Measurements from ENCODE around the gene POLR1A.

The POLR1A gene

DNA sequence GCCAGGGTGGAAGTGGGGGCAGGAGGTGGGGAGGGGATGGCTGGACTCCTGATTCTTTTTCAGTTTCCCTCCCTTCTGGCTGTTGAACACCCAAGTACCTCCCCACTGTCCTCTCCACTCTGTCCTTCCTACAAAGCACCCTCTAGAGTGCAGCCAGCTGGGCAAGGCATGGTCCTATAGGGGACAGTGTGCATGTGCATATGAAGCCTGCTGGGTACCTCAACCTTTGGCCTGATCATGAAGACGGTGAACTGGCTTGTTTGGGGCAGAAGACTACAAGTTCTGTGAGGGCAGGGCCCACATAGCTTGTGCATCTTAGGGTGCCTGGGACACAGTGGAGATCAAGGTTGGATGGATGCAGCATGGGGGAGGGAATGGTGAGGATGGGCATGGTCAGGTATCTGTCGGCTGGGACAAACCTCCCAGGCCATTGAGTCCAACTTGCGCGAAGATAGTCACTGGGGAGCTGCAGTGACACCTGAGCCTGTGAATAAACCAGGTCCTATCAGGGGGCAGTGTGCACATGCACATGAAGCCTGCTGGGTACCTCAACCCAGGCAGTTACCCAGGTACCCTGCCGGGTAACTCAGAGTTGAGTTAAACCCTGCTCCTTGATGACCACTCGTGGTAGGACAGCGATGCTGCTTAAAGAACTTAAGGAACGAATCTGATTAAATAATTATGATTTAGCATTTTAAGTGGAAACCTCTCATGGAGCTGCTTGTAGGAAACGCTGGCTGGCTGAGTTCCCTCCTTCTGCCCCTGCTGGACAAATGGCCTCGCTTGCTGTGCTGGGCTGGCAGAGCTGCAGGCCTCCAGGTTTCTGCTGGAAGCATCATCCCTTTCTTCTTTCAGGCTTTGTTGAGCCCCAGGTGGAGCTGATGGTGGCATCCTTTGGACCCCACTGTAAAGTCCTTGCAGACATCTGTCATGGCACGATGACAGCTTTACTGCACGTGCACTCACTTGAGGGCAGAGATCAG, 84.0 kb downstream of the POLR1A start:
- DNase-seq (ENCODE audit: low read depth): no peak

GRCh38 chr2:86020984-86021383, 84.7 kb downstream of the POLR1A start:
- DNase-seq (ENCODE audit: low read depth): peak; percentile 71

DNA sequence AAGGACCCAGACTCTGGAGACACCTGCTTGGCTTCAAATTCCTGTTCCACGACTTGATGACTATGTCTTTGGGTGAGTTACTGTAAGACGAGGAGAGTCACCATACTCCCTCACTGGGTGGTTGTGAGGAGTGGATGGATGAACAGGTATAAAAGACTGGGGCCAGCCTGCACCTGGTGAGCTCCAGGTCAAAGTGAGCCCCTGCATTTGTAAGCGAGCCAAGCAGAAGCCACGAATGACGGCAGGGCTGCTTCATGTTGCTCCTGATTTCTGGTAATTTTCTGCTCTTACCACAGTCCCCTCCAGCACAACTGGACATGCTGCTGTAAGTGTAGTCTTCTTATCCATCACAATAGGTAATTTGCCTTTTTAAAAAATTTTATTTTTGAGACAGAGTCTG, 86.6 kb downstream of the POLR1A start:
- DNase-seq (ENCODE audit: low read depth): no peak

DNA sequence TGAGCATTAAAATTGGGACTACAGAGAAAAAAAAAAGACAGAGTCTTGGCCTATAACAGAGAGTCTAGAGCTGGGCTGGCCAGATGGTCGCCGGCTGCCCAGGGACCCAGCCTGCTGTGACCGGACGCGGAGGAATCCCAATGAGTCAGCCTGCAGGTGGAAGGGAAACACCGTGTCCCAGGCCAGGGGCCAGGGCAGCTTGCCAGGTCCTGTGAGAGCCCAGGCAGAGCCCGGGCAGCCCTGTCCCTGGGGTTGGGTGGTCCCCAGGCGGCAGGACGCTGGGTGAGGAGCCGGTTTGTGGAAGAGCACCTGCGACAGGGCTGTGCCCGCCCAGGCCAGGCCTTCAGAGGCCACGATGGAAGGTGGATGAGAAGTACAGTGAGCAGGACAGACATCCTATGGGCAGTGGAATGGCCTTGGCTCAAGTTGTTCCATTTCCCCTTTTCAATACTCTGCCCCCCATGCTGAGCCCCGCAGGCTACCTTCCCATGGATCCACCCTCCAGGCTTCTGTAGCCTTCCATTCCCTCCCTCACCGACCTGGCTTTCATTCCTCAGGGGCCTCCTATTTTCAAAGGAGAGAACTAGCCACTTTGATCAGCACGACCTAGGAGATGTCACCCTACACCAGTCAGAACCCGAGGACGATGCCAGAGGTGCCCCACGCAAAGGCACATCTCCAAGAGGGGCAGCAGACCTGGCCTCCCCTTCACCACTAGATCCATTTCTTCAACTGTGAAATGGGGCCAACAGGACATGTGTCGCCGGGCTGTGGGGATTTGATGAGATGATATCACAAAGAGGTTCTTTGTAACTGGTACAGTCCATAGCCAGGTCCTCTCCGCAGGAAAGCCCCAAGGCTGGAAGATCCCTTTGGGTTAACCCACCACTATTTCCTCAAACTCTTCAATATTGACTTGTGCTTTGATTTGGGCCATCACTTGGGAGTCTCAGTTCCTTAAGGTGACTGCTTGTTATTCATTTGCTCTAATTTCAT, 87.5 kb downstream of the POLR1A start:
- DNase-seq (ENCODE audit: low read depth): peak; percentile 43

DNA sequence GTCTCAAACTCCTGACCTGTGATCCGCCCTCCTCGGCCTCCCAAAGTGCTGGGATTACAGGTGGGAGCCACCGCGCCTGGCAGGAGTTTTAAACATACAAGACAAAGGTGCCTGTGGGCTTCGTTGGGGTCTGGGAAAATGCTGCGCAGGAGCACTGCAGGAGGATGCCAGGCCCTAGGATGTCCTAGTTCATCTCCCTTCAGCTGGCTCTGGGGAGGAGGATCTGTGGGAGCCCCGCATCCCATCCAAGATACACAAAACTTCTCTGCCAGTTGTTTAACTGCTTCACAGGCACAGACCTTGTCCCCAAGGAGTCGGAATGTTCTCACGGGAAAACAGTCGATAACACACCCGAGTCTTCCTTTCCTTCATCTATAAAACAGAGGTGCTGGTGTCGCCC, 89.1 kb downstream of the POLR1A start:
- DNase-seq (ENCODE audit: low read depth): no peak

- no peak for DNase-seq (ENCODE audit: low read depth)
These were observed 90.0 kb downstream of the POLR1A start for GRCh38 chr2:86015699-86016098.

GRCh38 chr2:86015006-86015405, 90.7 kb downstream of the POLR1A start:
- no peak for DNase-seq (ENCODE audit: low read depth)

DNA sequence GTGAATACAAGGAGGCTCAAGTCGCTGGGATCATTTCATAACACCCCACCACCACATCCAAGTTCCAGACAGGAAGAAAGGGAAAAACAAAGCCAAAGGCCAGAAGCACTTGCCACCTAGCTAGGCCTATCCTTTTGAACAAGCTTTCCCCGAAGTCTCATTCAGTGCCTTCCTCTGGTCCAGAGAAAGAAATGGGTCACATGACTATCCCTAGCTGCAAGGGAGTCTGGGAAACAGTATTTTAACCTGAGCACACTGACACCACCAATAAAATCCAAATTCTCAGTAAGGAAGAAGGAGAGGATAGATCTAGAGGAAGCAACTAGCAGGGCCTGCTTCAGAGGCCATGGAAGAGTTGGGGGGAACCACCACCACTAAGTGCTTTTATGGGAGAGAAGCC, 91.2 kb downstream of the POLR1A start:
- no peak for DNase-seq (ENCODE audit: low read depth)

GRCh38 chr2:86012007-86012712, 93.5 kb downstream of the POLR1A start:
- no peak for DNase-seq (ENCODE audit: low read depth)

DNA sequence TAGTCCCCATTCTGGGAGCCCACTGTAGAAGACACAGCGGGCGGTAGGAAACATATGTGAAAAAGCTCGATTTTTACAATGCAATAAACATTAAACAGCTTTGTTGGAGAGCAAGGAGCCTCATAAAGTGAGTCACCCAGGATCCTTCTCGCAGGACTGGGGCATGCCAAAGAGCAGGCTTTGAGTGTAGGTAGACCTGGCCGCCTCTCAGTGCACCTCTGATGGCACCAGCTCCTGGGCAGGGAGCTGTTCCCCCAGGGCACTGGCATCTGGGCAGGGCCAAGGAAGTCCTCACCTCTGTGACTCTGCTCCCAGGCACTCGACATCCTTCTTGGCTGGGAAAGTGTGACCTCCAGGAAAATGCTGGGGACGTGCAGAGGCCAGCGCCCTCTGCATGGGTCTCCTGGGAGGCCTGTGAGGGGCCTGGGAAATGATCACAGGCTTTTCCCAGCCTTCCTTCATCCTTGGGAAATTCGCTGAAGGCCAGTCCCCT, 94.2 kb downstream of the POLR1A start:
- DNase-seq (ENCODE audit: low read depth): no peak

- DNase-seq (ENCODE audit: low read depth): no peak
These were observed 95.6 kb downstream of the POLR1A start for GRCh38 chr2:86010083-86010482.

DNA sequence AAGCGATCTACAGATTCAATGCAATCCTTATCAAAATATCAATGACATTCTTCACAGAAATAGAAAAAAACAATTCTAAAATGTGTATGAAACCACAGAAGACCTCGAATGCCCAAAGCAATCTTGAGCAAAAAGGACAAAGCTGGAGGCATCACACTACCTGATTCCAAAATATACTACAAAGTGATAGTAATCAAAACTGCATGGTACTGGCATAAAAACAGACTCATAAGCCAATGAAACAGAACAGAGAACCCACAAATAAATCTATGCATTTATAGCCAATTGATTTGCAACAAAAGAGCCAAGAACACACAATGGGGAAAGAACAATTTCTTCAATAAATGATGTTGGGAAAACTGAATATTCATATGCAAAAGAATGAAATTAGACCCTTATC, 99.2 kb downstream of the POLR1A start:
- no peak for DNase-seq (ENCODE audit: low read depth)

- DNase-seq (ENCODE audit: low read depth): no peak
These were observed 101.7 kb downstream of the POLR1A start for GRCh38 chr2:86003967-86004366.

DNA sequence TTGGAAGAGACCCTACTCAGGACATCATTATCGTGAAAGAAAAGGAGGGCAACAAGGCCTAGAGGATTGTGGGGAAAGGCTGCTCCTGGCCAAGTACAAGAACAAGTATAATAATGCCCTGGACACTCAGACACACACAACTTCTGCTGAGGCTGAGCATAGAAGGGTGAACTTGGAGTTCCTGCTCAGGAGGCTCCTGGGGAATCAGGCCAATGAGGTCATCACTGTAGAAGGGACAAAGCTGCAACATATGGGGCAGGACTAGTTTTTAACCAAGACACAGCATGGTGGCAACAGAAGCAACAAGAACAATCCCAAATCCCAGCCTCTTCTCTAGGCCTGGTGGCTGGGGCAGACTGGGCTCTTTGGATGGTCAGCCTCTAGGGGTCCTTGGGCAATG, 102.6 kb downstream of the POLR1A start:
- no peak for DNase-seq (ENCODE audit: low read depth)

GRCh38 chr2:86002375-86002774, 103.3 kb downstream of the POLR1A start:
- no peak for DNase-seq (ENCODE audit: low read depth)

DNA sequence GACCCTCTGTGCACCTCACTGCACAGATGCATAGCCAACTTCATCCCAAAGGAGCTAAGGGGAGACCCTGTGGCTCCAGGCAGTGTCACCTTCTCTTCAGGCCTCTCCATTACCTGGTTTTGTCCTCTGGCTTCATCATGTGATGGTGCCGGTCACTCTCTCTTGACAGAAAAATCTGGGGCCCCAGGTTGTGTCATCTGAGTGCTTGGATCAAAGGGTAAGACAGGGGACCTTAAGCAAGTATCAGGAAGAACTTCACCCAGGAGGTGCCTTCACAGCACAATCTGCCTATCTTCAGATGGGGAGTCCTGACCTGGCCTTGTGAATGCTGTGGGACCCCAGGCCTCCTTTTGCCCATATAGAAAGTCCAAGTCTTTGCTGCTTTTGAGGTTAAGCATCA, 104.4 kb downstream of the POLR1A start:
- no peak for DNase-seq (ENCODE audit: low read depth)

DNA sequence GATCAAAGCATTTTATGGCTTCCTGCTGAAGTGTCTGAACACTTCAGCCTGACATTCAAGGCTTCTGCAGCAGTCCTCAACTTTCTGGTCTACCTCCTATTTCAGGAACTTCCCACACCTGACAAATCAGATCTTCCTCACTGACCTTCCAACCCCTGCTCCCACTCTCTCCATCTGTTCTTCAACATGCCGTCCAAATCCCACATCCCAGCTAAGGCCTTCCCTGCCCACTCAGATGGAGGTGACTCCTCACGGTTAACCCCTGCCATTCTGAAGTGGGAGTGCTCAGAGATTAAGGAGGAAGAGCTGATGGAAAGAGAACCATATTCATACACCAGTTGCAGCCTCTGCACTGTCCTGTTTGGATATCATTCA, 104.8 kb downstream of the POLR1A start:
- DNase-seq (ENCODE audit: low read depth): no peak

DNA sequence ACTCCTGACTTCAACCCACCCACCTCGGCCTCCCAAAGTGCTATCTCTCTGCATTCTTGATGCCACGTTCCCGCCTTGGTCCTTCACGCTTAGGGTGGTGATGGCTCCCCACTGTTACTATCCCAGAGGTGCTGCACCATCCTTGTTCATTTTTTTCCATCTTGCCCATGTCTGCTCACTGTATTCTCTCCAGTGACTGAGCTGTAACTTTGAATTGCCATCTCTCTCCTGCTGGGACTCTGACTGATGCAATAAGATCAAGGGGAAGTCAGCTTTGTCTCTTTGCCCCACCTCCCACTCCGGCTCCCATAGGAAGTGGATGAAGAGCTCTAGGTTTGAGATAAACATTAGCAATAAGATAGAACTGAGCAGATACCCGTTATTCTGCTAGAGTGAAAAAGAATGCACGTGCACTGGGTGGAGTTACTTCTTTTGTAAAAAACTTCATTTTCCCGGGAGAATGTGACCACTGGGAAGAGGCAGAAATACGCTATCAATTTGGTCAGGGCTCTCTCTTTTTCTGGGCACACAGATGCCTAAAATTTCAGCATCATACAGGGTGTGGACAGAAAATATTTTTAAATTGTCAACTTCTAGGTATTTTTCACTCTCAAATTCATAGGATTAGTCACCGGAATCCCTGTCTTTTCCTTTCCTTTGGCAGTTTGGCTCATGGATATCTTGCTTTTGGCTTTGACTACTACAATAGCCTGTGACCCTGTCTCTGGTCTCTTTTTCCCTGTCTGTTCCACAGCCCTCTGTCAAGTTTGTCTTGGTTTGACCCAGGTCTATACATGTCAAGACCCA, 105.4 kb downstream of the POLR1A start:
- DNase-seq (ENCODE audit: low read depth): peak; percentile 22

GRCh38 chr2:85999061-85999831, 106.4 kb downstream of the POLR1A start:
- DNase-seq (ENCODE audit: low read depth): peak; percentile 78
